ENCODE data around the gene CNDP2.
A peak's percentile ranks its signal among the peaks of the same experiment; 100 is the strongest.
"Not testable (repeated sequence)": the region's sequence is repeated elsewhere in the genome, so short reads cannot be mapped to it uniquely, and the experiment has no call there.

CNDP2 gene

GRCh38 chr18:74534981-74535649 is 39.0 kb downstream of the CNDP2 start:
- DNase-seq (ENCODE audit: low spot score) = no peak

GRCh38 chr18:74539289-74539688 is 43.1 kb downstream of the CNDP2 start:
- DNase-seq (ENCODE audit: low spot score) = no peak

GRCh38 chr18:74540652-74541421 is 44.7 kb downstream of the CNDP2 start:
- peak; percentile 52 for DNase-seq (ENCODE audit: low spot score)

GRCh38 chr18:74541703-74542555 is 45.8 kb downstream of the CNDP2 start:
- peak; percentile 96 for DNase-seq (ENCODE audit: low spot score)

GRCh38 chr18:74544898-74545297 is 48.7 kb downstream of the CNDP2 start:
- peak; percentile 61 for DNase-seq (ENCODE audit: low spot score)

GRCh38 chr18:74546007-74546406 is 49.8 kb downstream of the CNDP2 start:
- DNase-seq (ENCODE audit: low spot score) = peak; percentile 76

GRCh38 chr18:74546751-74547530 is 50.8 kb downstream of the CNDP2 start:
- no peak for DNase-seq (ENCODE audit: low spot score)

GRCh38 chr18:74547860-74548259 is 51.7 kb downstream of the CNDP2 start:
- no peak for DNase-seq (ENCODE audit: low spot score)

GRCh38 chr18:74549591-74550104 is 53.5 kb downstream of the CNDP2 start:
- DNase-seq (ENCODE audit: low spot score) = no peak

GRCh38 chr18:74550886-74551285 is 54.7 kb downstream of the CNDP2 start:
- no peak for DNase-seq (ENCODE audit: low spot score)

- no peak for DNase-seq (ENCODE audit: low spot score)
Observed at GRCh38 chr18:74551452-74551851, 55.3 kb downstream of the CNDP2 start.

- DNase-seq (ENCODE audit: low spot score) = peak; percentile 96
Observed at GRCh38 chr18:74551936-74552555, 55.9 kb downstream of the CNDP2 start.

- no peak for DNase-seq (ENCODE audit: low spot score)
Observed at GRCh38 chr18:74556126-74556525, 60.0 kb downstream of the CNDP2 start.

- DNase-seq (ENCODE audit: low spot score) = no peak
Observed at GRCh38 chr18:74558096-74558495, 61.9 kb downstream of the CNDP2 start.

- DNase-seq (ENCODE audit: low spot score) = no peak
Observed at GRCh38 chr18:74562131-74562730, 66.1 kb downstream of the CNDP2 start.

GRCh38 chr18:74562775-74563174 is 66.6 kb downstream of the CNDP2 start:
- DNase-seq (ENCODE audit: low spot score) = no peak

GRCh38 chr18:74563999-74564398 is 67.8 kb downstream of the CNDP2 start:
- DNase-seq (ENCODE audit: low spot score) = no peak

- DNase-seq (ENCODE audit: low spot score) = not testable (repeated sequence)
Observed at GRCh38 chr18:74565164-74565563, 69.0 kb downstream of the CNDP2 start.

- not testable (repeated sequence) for DNase-seq (ENCODE audit: low spot score)
Observed at GRCh38 chr18:74565993-74566392, 69.8 kb downstream of the CNDP2 start.

GRCh38 chr18:74567822-74568221 is 71.7 kb downstream of the CNDP2 start:
- no peak for DNase-seq (ENCODE audit: low spot score)

- no peak for DNase-seq (ENCODE audit: low spot score)
Observed at GRCh38 chr18:74569401-74569800, 73.2 kb downstream of the CNDP2 start.
